A549 (cell line): ENCODE data around the gene SARM1. TPM values are rescaled to one million over a fixed set of nuclear protein-coding genes. Genes with fewer than 3 reads are reported as not detected.

Experiments
- ATAC-seq, 2 experiments: fragments of 200-7000 bp in 1 of 2; fragments of >200 bp in 1 of 2; cut with Nextera tagmentation in 1 of 2; cut with Tn5 transposase in 1 of 2; 3 replicates each; pipeline versions ENCODE4 v1.8.0 to v1.9.1; 2018 to 2020; ENCODE audit warnings: mild to moderate bottlenecking in 1 of 2, moderate library complexity in 1 of 2
- CTCF ChIA-PET: fragments of 300-600 bp; sonication (Branson Sonifier 250); formaldehyde crosslinking; extraction: SDS; loops from one replicate; lab custom pipeline; 2021; ENCODE audit warnings: antibody characterized with exemption, inconsistent platforms; lab: Yijun Ruan, JAX
- POLR2A ChIA-PET: fragments of 350-600 bp; formaldehyde crosslinking; extraction: SDS; loops from one replicate; lab custom pipeline; 2021; ENCODE audit warnings: antibody characterized with exemption, inconsistent platforms; lab: Yijun Ruan, JAX
- DNase-seq, 2 experiments: peaks; one replicate each; pipeline versions ENCODE4 v3.0.0 to v3.0.0-alpha.2; 2011 to 2016; ENCODE audit warnings: low read depth in 1 of 2, low spot score in 1 of 2
- FAIRE-seq: peaks from 2 replicates; lab custom pipeline; 2011; peaks lifted over from hg19 to GRCh38; lab: Jason Lieb, UNC
- H3K27ac ChIP-seq, 2 experiments: fragments of >200 bp; sonication (Bioruptor Twin); formaldehyde crosslinking; 3 replicates each; pipeline ENCODE4 v1.5.1; 2016 to 2017
- H3K4me1 ChIP-seq: fragments of >200 bp; sonication (Bioruptor Twin); formaldehyde crosslinking; 3 replicates; pipeline ENCODE4 v1.6.1; 2016
- H3K4me2 ChIP-seq: fragments of >200 bp; sonication (Bioruptor Twin); formaldehyde crosslinking; 3 replicates; pipeline ENCODE4 v1.6.1; 2016
- H3K4me3 ChIP-seq: fragments of >200 bp; sonication (Bioruptor Twin); formaldehyde crosslinking; 3 replicates; pipeline ENCODE4 v1.5.1; 2016
- H3K9me3 ChIP-seq: fragments of >200 bp; sonication (Bioruptor Twin); formaldehyde crosslinking; 3 replicates; pipeline ENCODE4 v1.6.1; 2016
- BHLHE40 ChIP-seq: IDR thresholded peaks from 2 replicates; pipeline ENCODE4 v1.6.1; 2012; ENCODE audit warnings: low read depth, low read length, inconsistent platforms
- CBX2 ChIP-seq: fragments of 200-600 bp; sonication (generic); IDR thresholded peaks from 2 replicates; pipeline ENCODE4 v1.6.1; 2016; ENCODE audit warnings: low read depth, mild to moderate bottlenecking, borderline replicate concordance
- CEBPB ChIP-seq, 2 experiments: fragments of >200 bp in 1 of 2; sonication (Bioruptor Twin) in 1 of 2; formaldehyde crosslinking in 1 of 2; IDR thresholded peaks; 2 replicates each; pipeline ENCODE4 v1.6.1; 2012 to 2016
- CHD2 ChIP-seq: fragments of 150-350 bp; IDR thresholded peaks from 2 replicates; pipeline ENCODE4 v1.6.1; 2014; ENCODE audit warnings: low read length; ENCODE audit not compliant: partially characterized antibody
- EP300 ChIP-seq, 2 experiments: fragments of >200 bp; sonication (Bioruptor Twin); formaldehyde crosslinking; IDR thresholded peaks; 2 replicates in 1 of 2; 3 replicates in 1 of 2; pipeline ENCODE4 v1.6.1; 2016 to 2017
- FOSB ChIP-seq: fragments of 250-450 bp; sonication (Bioruptor Pico); IDR thresholded peaks from 2 replicates; pipeline ENCODE4 v1.5.0; 2020; ENCODE audit warnings: mild to moderate bottlenecking, moderate library complexity
- FOXS1 ChIP-seq: fragments of 250-450 bp; sonication (Bioruptor Pico); IDR thresholded peaks from 2 replicates; pipeline ENCODE4 v1.5.0; 2020; ENCODE audit warnings: mild to moderate bottlenecking, moderate library complexity
- HDAC2 ChIP-seq: fragments of 200-600 bp; sonication (generic); IDR thresholded peaks from 2 replicates; pipeline ENCODE4 v1.6.1; 2016
- JUN ChIP-seq, 2 experiments: fragments of >200 bp; sonication (Bioruptor Twin); formaldehyde crosslinking; IDR thresholded peaks; 2 replicates in 1 of 2; 3 replicates in 1 of 2; pipeline ENCODE4 v1.6.1; 2016 to 2017
- JUNB ChIP-seq: fragments of >200 bp; sonication (Bioruptor Twin); formaldehyde crosslinking; IDR thresholded peaks from 2 replicates; pipeline ENCODE4 v1.6.1; 2016
- KDM5A ChIP-seq: fragments of 200-600 bp; sonication (generic); IDR thresholded peaks from 2 replicates; pipeline ENCODE4 v1.6.1; 2016; ENCODE audit warnings: antibody characterized with exemption, mild to moderate bottlenecking
- MAFK ChIP-seq: fragments of 450-650 bp; IDR thresholded peaks from 2 replicates; pipeline ENCODE4 v1.6.1; 2014; ENCODE audit not compliant: partially characterized antibody
- NR3C1 ChIP-seq: fragments of >200 bp; sonication (Bioruptor Twin); formaldehyde crosslinking; IDR thresholded peaks from 3 replicates; pipeline ENCODE4 v1.6.1; 2017
- POLR2A ChIP-seq: IDR thresholded peaks from 2 replicates; pipeline ENCODE4 v1.6.1; 2012; ENCODE audit warnings: mild to moderate bottlenecking, low read length
- POLR2AphosphoS2 ChIP-seq: conservative IDR thresholded peaks from 2 replicates; pipeline ENCODE4 v1.6.1; 2012; ENCODE audit warnings: low read length, improper control_type of control experiment, inconsistent platforms
- RAD21 ChIP-seq, 2 experiments: fragments of >200 bp in 1 of 2; sonication (Bioruptor Twin) in 1 of 2; formaldehyde crosslinking in 1 of 2; IDR thresholded peaks in 1 of 2; conservative IDR thresholded peaks in 1 of 2; 2 replicates in 1 of 2; 3 replicates in 1 of 2; pipeline ENCODE4 v1.6.1; 2012 to 2018; ENCODE audit warnings: inconsistent platforms in 1 of 2
- RARB ChIP-seq: fragments of 250-450 bp; sonication (Bioruptor Pico); IDR thresholded peaks from 2 replicates; pipeline ENCODE4 v1.8.0; 2021; ENCODE audit warnings: mild to moderate bottlenecking, moderate library complexity
- RCOR1 ChIP-seq: fragments of 150-350 bp; IDR thresholded peaks from 2 replicates; pipeline ENCODE4 v1.6.1; 2014; ENCODE audit warnings: antibody characterized with exemption, low read length, low read depth
- SMC3 ChIP-seq: fragments of >200 bp; sonication (Bioruptor Twin); formaldehyde crosslinking; IDR thresholded peaks from 3 replicates; pipeline ENCODE4 v1.6.1; 2018; ENCODE audit warnings: inconsistent platforms
- SREBF2 ChIP-seq: fragments of 450-650 bp; IDR thresholded peaks from 2 replicates; pipeline ENCODE4 v1.6.1; 2014; ENCODE audit warnings: mild to moderate bottlenecking, moderate library complexity
- TFCP2L1 ChIP-seq: fragments of 250-450 bp; sonication (Bioruptor Pico); IDR thresholded peaks from 2 replicates; pipeline ENCODE4 v1.5.0; 2021; ENCODE audit warnings: mild to moderate bottlenecking
- ZC3H11A ChIP-seq: fragments of 450-650 bp; IDR thresholded peaks from 2 replicates; pipeline ENCODE4 v1.6.1; 2014; ENCODE audit warnings: antibody characterized with exemption, mild to moderate bottlenecking
- ZSCAN20 ChIP-seq: fragments of 250-450 bp; sonication (Bioruptor Pico); IDR thresholded peaks from 2 replicates; pipeline ENCODE4 v1.8.0; 2022; ENCODE audit warnings: mild to moderate bottlenecking, moderate library complexity
- WGBS: methylation state at CpG from one replicate; pipeline ENCODE4 v1.1.6; 2017; ENCODE audit errors: missing lambda C conversion rate; 5-methylcytosine and 5-hydroxymethylcytosine counted together
- polyA plus RNA-seq, 4 experiments: library from polyadenylated mRNA; depleted of rRNA in 3 of 4; stranded (reverse); fragments of >200 nt; fragmentation: RNase III in 1 of 4; extraction: RNeasy Plus Mini Kit Qiagen cat#74134 plus additional on column Dnase treatment in 1 of 4; gene quantifications; 2 replicates in 3 of 4; 3 replicates in 1 of 4; pipeline ENCODE4 v1.2.3, GENCODE V29; 2011 to 2017
- TF ChIP-seq, protein P1 (sequence below): IDR thresholded peaks from 2 replicates; pipeline ENCODE4 v1.6.1; 2012
- TF ChIP-seq, protein P2 (sequence below): IDR thresholded peaks from 2 replicates; pipeline ENCODE4 v1.6.1; 2012; ENCODE audit warnings: low read depth, borderline replicate concordance
- TF ChIP-seq, protein P3 (sequence below): fragments of >200 bp; sonication (Bioruptor Twin); formaldehyde crosslinking; IDR thresholded peaks from 2 replicates; pipeline ENCODE4 v1.6.1; 2016
- TF ChIP-seq, protein P4 (sequence below): fragments of 450-650 bp; IDR thresholded peaks from 2 replicates; pipeline ENCODE4 v1.6.1; 2014; ENCODE audit warnings: antibody characterized with exemption

Gene SARM1
- polyA plus RNA-seq, 2 of the 4 experiments (the other 2 are of a cell fraction), result 4.0 to 6.9 TPM

DNA sequence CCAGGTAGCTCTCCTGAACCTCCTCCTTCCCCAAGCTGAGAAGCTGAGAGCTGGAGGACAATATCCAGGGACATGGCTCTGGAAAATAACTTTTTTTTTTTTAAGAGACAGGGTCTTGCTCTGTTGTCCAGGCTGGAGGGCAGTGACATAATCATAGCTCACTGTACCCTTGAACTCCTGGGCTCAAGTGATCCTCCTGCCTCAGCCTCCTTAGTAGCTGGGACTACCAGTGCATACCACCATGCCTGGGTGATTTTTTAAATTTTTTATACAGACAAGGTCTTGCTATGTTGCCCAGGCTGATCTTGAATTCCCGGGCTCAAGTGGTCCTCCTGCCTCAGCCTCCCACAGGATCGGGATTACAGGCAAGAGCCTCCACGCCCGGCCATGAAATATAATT is 28.3 kb downstream of the SARM1 start:
- Histone ChIP-seq H3K4me1 (peaks cover 18% of the 10 kb centered on the region), H3K4me2 (no peak overlapping the region), H3K4me3 (no peak overlapping the region), H3K27ac (no peak overlapping the region), H3K9me3 (no peaks in the 10 kb centered on the region)
- WGBS, result 90% methylated on average over 4 of the region's 4 CpGs
- DNase-seq (no peak), ATAC-seq (no peak), FAIRE-seq (no peak)
- TF ChIP-seq BHLHE40, result no peak
- TF ChIP-seq, protein P1, sequence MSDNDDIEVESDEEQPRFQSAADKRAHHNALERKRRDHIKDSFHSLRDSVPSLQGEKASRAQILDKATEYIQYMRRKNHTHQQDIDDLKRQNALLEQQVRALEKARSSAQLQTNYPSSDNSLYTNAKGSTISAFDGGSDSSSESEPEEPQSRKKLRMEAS, result no peak
- TF ChIP-seq, protein P2, sequence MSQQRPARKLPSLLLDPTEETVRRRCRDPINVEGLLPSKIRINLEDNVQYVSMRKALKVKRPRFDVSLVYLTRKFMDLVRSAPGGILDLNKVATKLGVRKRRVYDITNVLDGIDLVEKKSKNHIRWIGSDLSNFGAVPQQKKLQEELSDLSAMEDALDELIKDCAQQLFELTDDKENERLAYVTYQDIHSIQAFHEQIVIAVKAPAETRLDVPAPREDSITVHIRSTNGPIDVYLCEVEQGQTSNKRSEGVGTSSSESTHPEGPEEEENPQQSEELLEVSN, result no peak
- POLR2A ChIA-PET, result no interaction called here
- CTCF ChIA-PET, result interaction anchor here (0.6 to 3.2 kb wide), 6 partner anchors 8 to 172 kb away, joined by 3 to 21 read pairs (median 3); no protein-coding TSS in a partner anchor

DNA sequence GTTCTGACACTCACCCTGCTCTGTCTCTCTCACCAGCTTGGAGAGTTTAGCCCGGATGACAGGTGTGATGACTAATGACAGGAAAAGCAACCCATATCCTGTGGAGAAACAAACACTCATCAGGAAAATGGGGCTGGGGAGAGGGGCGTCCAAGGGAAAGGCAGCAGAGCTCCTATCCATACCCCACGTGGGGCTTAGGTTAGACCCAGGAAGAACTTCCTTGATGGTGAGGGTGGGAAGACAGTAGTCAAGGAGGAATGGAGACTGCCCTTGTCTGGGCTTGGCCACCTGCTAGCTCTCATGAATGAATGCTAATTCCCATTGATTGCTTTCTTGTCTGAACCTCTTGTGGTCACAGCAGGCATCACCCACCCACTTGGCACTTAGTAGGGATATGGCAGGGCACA is 30.7 kb downstream of the SARM1 start:
- H3K4me3 ChIP-seq, result no peak overlapping the region
- DNase-seq, result no peak
- ChIA-PET POLR2A (no interaction called here), CTCF (interaction anchor here (3.2 kb wide), 1 partner anchor 14 kb away, joined by 21 read pairs; no protein-coding TSS in a partner anchor)
- H3K4me1 ChIP-seq, result peaks cover 29% of the 10 kb centered on the region
- WGBS, result 52% methylated on average over 3 of the region's 3 CpGs
- FAIRE-seq, result no peak
- TF ChIP-seq, protein P3, sequence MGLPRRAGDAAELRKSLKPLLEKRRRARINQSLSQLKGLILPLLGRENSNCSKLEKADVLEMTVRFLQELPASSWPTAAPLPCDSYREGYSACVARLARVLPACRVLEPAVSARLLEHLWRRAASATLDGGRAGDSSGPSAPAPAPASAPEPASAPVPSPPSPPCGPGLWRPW, result no peak
- no peak for TF ChIP-seq CHD2
- no peak for TF ChIP-seq POLR2AphosphoS2
- TF ChIP-seq RAD21 (conservative IDR thresholded peaks at IDR 0.05 in 1 of 2, IDR thresholded peaks at IDR 0.05 in 1 of 2), result no peak
- no peak for TF ChIP-seq ZSCAN20 (CRISPR knock-in tag)
- H3K27ac ChIP-seq, result no peak overlapping the region
- no peaks in the 10 kb centered on the region for H3K9me3 ChIP-seq
- ATAC-seq, result no peak
- H3K4me2 ChIP-seq, result no peak overlapping the region

DNA sequence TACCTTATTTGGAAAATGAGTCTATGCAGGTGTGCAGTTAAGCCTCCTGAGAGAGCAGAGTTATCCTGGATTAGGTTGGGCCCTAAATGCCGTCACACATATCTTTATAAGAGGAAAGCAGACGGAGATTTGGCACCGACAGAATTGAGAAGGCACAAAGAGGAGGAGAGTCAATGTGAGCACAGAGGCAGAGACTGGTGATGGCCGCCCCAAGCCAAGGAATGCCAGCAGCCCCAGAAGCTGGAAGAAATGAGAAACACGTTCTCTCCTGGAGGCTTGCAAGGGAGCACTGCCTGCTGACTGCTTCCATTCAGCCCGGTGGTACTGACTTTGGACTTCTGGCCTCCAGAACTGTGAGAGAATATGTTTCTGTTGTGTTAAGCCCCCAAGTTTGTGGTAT is 31.4 kb downstream of the SARM1 start:
- DNase-seq (no peak), FAIRE-seq (no peak), ATAC-seq (no peak)
- no peak overlapping the region for H3K27ac ChIP-seq
- H3K9me3 ChIP-seq, result no peaks in the 10 kb centered on the region
- WGBS, result 91% methylated on average over 6 of the region's 6 CpGs
- ChIA-PET CTCF (interaction anchor here (3.2 kb wide), 1 partner anchor 14 kb away, joined by 21 read pairs; no protein-coding TSS in a partner anchor), POLR2A (no interaction called here)
- peaks cover 29% of the 10 kb centered on the region for H3K4me1 ChIP-seq
- H3K4me2 ChIP-seq, result no peak overlapping the region
- TF ChIP-seq JUN (IDR thresholded peaks at IDR 0.05), result no peak; a peak in 1 of 5 replicates
- TF ChIP-seq TFCP2L1 (CRISPR knock-in tag), result no peak
- no peak for TF ChIP-seq CBX2
- no peak for TF ChIP-seq RARB (CRISPR knock-in tag)
- TF ChIP-seq POLR2AphosphoS2, result no peak
- TF ChIP-seq, protein P2, result no peak
- no peak for TF ChIP-seq ZC3H11A
- no peak for TF ChIP-seq ZSCAN20 (CRISPR knock-in tag)
- TF ChIP-seq FOSB (CRISPR knock-in tag), result no peak
- TF ChIP-seq SMC3, result no peak
- no peak for TF ChIP-seq POLR2A
- H3K4me3 ChIP-seq, result no peak overlapping the region

DNA sequence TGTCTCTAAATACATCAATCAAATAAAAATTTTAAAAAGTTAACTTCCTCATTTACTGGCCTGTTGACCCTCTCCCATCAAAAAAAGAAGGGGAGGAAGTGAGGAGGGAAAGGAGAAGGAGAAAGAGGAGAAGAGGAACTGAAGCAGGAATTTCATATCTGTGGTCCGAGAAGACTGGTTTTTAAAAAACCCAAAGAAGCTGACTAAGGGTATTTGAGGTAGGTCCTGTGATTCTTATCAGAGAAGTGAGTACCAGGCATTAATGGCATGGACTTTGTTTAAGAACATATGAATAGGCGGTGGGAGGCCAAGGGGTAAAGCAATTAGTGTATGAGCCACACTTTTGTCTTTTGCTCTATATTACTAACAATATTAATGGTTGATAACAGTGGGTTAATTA is 32.5 kb downstream of the SARM1 start:
- TF ChIP-seq CEBPB (IDR thresholded peaks at IDR 0.05), result no peak
- no peak for TF ChIP-seq POLR2A
- TF ChIP-seq, protein P4, sequence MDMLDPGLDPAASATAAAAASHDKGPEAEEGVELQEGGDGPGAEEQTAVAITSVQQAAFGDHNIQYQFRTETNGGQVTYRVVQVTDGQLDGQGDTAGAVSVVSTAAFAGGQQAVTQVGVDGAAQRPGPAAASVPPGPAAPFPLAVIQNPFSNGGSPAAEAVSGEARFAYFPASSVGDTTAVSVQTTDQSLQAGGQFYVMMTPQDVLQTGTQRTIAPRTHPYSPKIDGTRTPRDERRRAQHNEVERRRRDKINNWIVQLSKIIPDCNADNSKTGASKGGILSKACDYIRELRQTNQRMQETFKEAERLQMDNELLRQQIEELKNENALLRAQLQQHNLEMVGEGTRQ, result no peak
- no peak for TF ChIP-seq MAFK
- no peak for TF ChIP-seq KDM5A
- TF ChIP-seq RCOR1, result no peak
- no peak for TF ChIP-seq EP300 (IDR thresholded peaks at IDR 0.05)
- TF ChIP-seq JUNB, result no peak
- TF ChIP-seq NR3C1, result no peak
- TF ChIP-seq HDAC2, result no peak
- no peak for TF ChIP-seq FOXS1
- TF ChIP-seq SREBF2, result no peak
- ATAC-seq (no peak), FAIRE-seq (no peak), DNase-seq (no peak)
- WGBS, result 96% methylated on average over 2 of the region's 2 CpGs
- ChIA-PET CTCF (interaction anchor here (5.6 kb wide), 1 partner anchor 13 kb away, joined by 53 read pairs; no protein-coding TSS in a partner anchor), POLR2A (interaction anchor here (0.9 kb wide), 1 partner anchor 69 kb away, joined by 3 read pairs; the partner anchor contains the start of genes IFT20 and TNFAIP1)
- no peak overlapping the region for H3K4me2 ChIP-seq
- H3K4me1 ChIP-seq, result peaks cover 18% of the 10 kb centered on the region
- no peak overlapping the region for H3K4me3 ChIP-seq
- H3K27ac ChIP-seq, result no peak overlapping the region
- H3K9me3 ChIP-seq, result no peaks in the 10 kb centered on the region
